Measurements from ENCODE around the gene ADARB1. TPM values are rescaled to one million over a fixed set of nuclear protein-coding genes. Genes with fewer than 3 reads are reported as not detected.

Gene ADARB1
- total and polyA plus RNA-seq, 2 of the 8 experiments (the other 6 are each of a cell fraction or from before 2014, with no cell fraction given), result 4.7 to 14.9 TPM

DNA sequence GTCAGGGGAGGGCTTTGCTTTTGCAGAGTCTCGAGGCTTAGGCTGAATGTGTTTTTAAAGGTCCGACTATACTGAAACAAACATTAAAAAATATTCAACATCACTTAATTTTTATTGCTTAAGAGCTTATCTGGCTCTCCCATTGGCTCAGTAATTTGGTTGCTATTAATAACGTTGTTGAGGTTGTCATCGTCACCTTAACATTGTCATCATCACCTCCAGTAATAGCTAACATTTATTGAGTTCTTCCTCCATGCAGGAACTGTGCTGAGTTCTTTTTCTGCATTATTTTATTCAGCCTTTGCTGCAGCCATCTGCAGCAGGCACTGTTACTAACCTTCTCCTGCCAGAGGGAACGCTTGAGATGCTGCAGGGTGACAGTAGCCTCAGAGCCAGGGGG is 40.1 kb downstream of the ADARB1 start:
- Histone ChIP-seq H2BK20ac (ENCODE audit: low read length) (no peak overlapping the region), H2BK15ac (ENCODE audit: low read length) (no peak overlapping the region), H3K27ac (ENCODE audit: low read depth, low read length) (no peak overlapping the region), H2BK120ac (replicated peaks; ENCODE audit: low read depth, low read length) (no peak overlapping the region), H4K8ac (ENCODE audit: extremely low read depth, insufficient read depth, low read length) (no peak overlapping the region), H3K4me3 (ENCODE audit: extremely low read depth in 1 of 4, insufficient read depth in 2 of 4, low read depth in 3 of 4, low read length in 4 of 4) (no peak overlapping the region), H4K91ac (replicated peaks; ENCODE audit: insufficient read length, low read length) (no peak overlapping the region), H4K5ac (ENCODE audit: insufficient read length, low read depth, low read length) (no peak overlapping the region), H3K23ac (ENCODE audit: insufficient read length) (no peak overlapping the region), H3K4me2 (ENCODE audit: insufficient read depth in 1 of 2, low read depth in 2 of 2, low read length in 2 of 2) (no peak overlapping the region), H3K27me3 (replicated peaks in 1 of 4; ENCODE audit: control insufficient read depth in 3 of 4, extremely low read depth in 1 of 4, insufficient read depth in 3 of 4, low read length in 3 of 4) (no peaks in the 10 kb centered on the region), H3K9ac (replicated peaks in 1 of 4; ENCODE audit: extremely low read depth in 1 of 4, low read depth in 3 of 4, low read length in 3 of 4) (no peak overlapping the region), H2AFZ (ENCODE audit: low read length) (no peak overlapping the region), H3K56ac (replicated peaks; ENCODE audit: insufficient read length, low read depth, low read length) (no peak overlapping the region), H2AK5ac (ENCODE audit: low read depth, low read length) (no peak overlapping the region), H3K36me3 (ENCODE audit: control insufficient read depth in 2 of 4, insufficient read depth in 4 of 4, low read length in 3 of 4) (no peaks in the 10 kb centered on the region), H4K20me1 (replicated peaks in 1 of 2; ENCODE audit: control insufficient read depth in 1 of 2, insufficient read depth in 2 of 2, low read length in 2 of 2) (peaks cover 0 to 3% of the 10 kb centered on the region in 2 experiments), H3K4me1 (replicated peaks in 1 of 4; ENCODE audit: control insufficient read depth in 3 of 4, insufficient read depth in 4 of 4, low read length in 3 of 4) (no peaks in the 10 kb centered on the region), H3K79me2 (ENCODE audit: control insufficient read depth in 1 of 2, insufficient read depth in 2 of 2, low read length in 2 of 2) (no peaks in the 10 kb centered on the region), H2BK5ac (ENCODE audit: low read depth, low read length) (no peak overlapping the region), H3K9me3 (ENCODE audit: insufficient read depth in 2 of 2, low read depth in 1 of 2, low read length in 1 of 2) (no peaks in the 10 kb centered on the region), H3K23me2 (ENCODE audit: low read depth, low read length) (no peaks in the 10 kb centered on the region), H3K4ac (replicated peaks; ENCODE audit: insufficient read length, low read depth, low read length) (no peak overlapping the region), H3K79me1 (ENCODE audit: low read depth, low read length) (peaks cover 2% of the 10 kb centered on the region; the same call in 1 of the 2 replicates), H3K14ac (ENCODE audit: insufficient read length) (no peak overlapping the region), H3K18ac (ENCODE audit: extremely low read depth, low read length) (no peak overlapping the region), H2BK12ac (ENCODE audit: low read depth, low read length) (no peak overlapping the region)
- ChIA-PET CTCF (ENCODE audit: partially characterized antibody) (interaction anchor here (0.7 to 4.4 kb wide), 10 partner anchors 8 to 167 kb away, joined by 3 to 24 read pairs (median 4); no protein-coding TSS in a partner anchor), POLR2A (ENCODE audit: partially characterized antibody) (no interaction called here)
- DNase-seq (ENCODE audit: low read depth in 1 of 2, low spot score in 2 of 2) (no peak), FAIRE-seq (no peak)
- WGBS, 2 experiments (ENCODE audit: extremely low coverage in 1 of 2, insufficient coverage in 1 of 2, insufficient read length in 1 of 2, insufficient replicate concordance in 2 of 2, low coverage in 1 of 2, low lambda C conversion rate in 2 of 2, missing lambda C conversion rate in 1 of 2), result 88% methylated on average over 5 of the region's 5 CpGs; no CpG with 5 or more reads in 1 of the 2 experiments
- TF ChIP-seq YY1 (IDR thresholded peaks at IDR 0.05; ENCODE audit: low read depth, low read length), result no peak
- TF ChIP-seq SIX5 (IDR thresholded peaks at IDR 0.05; ENCODE audit: low read depth, low read length), result no peak
- no peak for TF ChIP-seq NANOG (IDR thresholded peaks at IDR 0.05; ENCODE audit: insufficient read depth, low read depth, low read length, poor library complexity, severe bottlenecking)
- TF ChIP-seq, protein P1, sequence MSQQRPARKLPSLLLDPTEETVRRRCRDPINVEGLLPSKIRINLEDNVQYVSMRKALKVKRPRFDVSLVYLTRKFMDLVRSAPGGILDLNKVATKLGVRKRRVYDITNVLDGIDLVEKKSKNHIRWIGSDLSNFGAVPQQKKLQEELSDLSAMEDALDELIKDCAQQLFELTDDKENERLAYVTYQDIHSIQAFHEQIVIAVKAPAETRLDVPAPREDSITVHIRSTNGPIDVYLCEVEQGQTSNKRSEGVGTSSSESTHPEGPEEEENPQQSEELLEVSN (IDR thresholded peaks at IDR 0.05), result no peak
- TF ChIP-seq EZH2 (IDR thresholded peaks at IDR 0.05; ENCODE audit: low read depth, low read length, severe bottlenecking), result no peak
- no peak for TF ChIP-seq JUN (IDR thresholded peaks at IDR 0.05; ENCODE audit: low read depth, low read length)
- no peak for TF ChIP-seq BRCA1 (IDR thresholded peaks at IDR 0.05; ENCODE audit: low read depth, low read length)
- TF ChIP-seq, protein P2, sequence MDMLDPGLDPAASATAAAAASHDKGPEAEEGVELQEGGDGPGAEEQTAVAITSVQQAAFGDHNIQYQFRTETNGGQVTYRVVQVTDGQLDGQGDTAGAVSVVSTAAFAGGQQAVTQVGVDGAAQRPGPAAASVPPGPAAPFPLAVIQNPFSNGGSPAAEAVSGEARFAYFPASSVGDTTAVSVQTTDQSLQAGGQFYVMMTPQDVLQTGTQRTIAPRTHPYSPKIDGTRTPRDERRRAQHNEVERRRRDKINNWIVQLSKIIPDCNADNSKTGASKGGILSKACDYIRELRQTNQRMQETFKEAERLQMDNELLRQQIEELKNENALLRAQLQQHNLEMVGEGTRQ (IDR thresholded peaks at IDR 0.05; ENCODE audit: low read length), result no peak
- TF ChIP-seq SIN3A (conservative IDR thresholded peaks at IDR 0.05 in 1 of 2, IDR thresholded peaks at IDR 0.05 in 1 of 2; ENCODE audit: low read depth in 1 of 2, low read length in 2 of 2), result no peak
- no peak for TF ChIP-seq JUND (IDR thresholded peaks at IDR 0.05; ENCODE audit: low read length)
- TF ChIP-seq POU5F1 (IDR thresholded peaks at IDR 0.05; ENCODE audit: low read depth, low read length), result no peak
- TF ChIP-seq RAD21 (IDR thresholded peaks at IDR 0.05 in 1 of 2, conservative IDR thresholded peaks at IDR 0.05 in 1 of 2; ENCODE audit: low read depth in 2 of 2, low read length in 2 of 2), result no peak

All from H1 (cell line).